HG03378 (cell line): ENCODE results near the gene ZG16B.

Source experiments
- ATAC-seq: cut with Tn5 transposase; IDR thresholded peaks from one replicate; pipeline ENCODE4 v1.9.1; 2021; ENCODE audit warnings: mild to moderate bottlenecking, moderate library complexity; ENCODE audit not compliant: unreplicated experiment

The ZG16B gene

DNA sequence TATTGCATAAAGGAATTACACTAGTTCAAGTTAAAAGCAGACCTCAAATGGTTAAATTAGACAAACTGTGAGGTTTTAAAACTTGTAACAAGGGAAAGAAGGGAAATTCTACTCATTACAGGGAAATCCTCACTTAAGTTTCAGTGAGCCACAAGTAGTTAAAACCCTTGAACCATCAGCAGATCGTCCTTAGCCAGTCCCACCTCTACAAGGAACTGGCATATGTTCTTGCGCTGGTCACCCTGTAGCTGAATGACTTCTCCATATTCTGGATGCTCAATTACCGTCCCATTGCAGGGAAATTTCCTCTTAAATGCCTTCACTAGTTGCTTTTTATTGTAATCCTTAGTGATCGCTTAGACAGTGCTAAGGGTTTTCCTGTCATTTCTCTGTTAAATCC, 7.6 kb upstream of the ZG16B start:
- ATAC-seq, result no peak

DNA sequence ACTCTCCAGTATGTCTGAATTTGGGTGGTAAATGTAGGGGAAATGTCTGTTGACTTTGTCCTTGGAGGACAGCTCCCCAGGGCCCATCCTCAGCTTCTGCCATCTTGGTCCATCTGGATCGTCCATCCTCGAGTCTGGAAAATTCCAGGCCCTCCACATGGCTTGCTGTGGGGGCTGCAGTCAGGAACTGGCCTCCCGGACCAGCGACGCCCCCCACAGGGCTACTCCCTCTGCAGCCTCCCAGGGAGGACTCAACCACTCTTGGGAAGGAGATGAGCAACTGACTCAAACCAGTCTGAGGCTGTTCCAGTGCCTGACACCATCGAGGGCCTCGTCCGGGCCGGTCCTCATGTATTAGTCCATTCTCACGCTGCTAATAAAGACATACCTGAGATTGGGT, 5.5 kb upstream of the ZG16B start:
- ATAC-seq, result no peak

DNA sequence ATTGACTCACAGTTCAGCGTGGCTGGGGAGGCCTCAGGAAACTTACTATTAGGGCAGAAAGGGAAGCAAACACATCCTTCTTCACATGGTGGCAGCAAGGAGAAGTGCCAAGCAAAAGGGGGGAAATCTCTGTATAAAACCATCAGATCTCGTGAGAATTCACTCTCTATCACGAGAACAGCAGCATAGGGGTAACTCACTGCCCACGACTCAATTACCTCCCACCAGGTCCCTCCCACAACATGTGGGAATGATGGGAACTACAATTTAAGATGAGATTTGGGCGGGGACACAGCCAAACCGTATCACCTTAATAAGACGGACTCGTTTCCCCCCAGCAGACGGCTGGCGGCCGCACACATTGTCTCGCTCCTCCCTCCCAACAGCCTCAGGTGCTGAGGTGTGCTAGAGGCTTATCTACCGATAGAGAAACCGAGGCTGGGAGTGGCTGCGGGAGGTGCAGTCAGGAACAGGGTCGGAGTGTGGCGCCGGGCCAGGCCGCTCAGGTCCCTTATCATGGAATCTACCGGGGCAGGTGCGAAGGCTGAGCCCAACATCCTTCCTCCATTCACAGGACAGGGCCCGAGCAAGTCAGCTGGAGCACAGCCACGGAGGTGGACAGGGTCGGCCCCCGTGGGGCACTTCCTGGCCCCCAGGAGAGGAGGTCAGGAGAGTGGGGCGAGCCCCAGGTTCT, 4.9 kb upstream of the ZG16B start:
- ATAC-seq, result no peak

DNA sequence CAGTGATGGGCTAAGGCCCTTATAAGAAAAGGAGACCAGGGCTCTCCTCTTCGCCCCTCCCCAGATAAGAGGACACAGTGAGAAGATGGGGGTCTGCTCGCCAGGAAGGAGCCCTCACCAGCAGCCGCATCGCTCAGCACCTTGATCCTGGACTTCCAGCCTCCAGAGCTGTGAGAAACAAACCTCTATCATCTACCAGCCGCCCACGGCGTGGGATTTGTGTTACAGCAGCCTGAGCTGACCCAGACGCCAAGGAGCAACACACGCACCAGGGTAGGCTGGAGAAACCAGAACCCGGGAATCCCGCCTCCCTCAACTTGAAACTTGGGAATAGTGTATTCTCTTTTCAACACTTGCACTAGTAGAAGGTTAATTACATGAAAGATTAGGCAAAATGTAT, 4.2 kb upstream of the ZG16B start:
- no peak for ATAC-seq

DNA sequence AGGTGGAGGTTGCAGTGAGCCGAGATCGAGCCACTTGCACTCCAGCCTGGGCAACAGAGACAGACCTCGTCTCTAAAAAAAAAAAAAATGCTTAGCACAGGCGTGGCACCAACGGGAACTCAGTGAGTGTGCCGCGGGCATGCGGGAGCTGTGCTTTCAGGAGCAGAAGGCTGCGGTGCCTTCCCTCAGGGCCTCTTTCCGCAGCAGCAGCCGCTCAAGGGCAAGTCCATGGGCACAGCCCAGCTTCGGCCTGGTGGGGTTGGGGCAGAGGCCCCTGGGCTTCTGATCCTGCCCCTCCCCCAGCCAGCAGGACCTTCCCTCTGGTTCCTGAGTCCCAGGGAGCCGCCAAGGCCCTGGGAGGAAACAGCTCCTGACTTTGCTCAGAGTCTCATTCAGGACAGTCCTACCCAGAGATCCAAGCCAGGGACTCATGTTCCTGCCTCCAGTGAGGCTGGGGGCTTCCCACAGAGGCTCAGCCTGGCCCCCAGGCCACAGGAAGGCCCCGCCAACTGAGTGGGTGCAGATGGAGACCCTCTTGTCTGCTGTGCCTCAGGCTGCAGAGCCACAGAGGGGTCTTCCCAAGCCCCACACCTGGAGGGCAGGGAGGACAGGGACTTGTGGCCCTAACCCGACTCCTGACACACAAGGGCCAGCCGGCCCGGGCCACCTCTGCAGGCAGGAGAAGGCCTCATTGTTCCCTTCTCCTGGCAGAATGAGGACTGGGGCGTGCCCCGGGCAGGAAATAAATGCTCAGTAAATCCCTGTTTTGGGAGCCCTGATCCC, 3.3 kb upstream of the ZG16B start:
- no peak for ATAC-seq

DNA sequence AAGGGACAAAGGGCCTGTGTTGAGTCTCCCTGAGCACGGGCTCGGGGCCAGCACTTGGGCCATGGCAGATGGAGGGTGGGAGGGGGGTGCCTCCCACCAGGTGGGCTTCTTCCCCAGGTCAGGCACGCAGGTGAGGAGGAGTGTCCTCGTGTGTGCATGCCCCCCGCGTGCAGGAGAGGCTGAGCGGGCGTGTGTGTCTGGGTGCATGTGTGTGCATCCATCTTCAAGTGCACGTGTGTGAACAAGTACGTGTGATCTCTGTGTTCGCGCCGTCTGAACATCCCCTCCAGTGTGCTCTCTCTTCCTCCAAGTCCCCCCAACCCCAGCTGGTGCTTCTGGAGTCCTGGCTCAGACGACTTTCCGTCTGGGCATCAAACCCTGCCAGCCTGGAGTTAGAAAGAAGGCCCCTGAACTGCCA, 2.7 kb upstream of the ZG16B start:
- no peak for ATAC-seq

DNA sequence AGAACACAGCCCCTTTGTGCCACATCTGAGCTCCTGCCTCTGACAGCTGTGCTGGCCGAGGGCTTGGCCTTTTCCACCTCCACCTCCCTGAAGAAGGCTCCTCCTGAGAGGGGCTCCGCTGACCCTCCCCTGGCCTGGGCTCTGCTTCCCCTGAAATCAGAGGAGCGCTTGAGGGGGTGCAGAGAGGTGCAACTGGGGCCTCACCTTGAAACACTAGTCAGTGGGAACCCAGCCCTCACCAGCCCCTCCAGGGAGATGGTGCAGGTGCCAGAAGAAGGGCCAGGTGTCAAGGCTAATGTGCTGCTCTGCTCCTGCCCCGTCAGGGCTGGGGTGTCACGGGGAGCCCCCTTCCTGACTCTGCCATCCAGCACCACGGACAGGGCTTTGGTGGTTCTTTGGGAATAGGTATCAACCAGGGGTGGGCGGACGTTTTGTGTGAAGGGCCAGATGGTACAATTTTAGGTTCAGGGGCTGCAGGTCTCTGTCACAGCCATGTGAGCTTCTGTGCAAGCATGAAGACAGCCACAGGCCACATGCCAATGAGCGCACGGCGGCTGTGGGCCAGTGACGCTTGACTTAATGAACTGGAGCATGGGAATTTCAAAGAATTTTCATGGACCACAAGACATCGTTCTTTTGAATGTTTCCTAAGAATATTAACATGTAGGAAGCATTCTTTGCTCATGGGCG, 2.1 kb upstream of the ZG16B start:
- ATAC-seq, result no peak

DNA sequence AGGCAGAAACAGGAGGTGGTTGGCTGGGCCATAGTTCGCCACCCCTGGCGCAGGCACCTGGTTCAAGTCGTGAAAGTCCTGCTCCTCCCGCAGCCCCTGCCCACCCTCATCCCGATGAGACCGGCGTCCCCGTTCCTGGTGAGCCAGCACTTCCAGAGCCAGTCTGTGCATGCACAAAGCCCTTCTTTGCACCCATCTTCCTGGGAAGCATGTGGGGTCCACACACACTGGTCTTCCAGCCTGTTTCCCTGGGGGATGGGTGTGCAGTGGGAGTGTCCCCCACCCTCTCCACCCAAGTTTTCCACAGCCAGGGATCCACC, 1.6 kb upstream of the ZG16B start:
- no peak for ATAC-seq

DNA sequence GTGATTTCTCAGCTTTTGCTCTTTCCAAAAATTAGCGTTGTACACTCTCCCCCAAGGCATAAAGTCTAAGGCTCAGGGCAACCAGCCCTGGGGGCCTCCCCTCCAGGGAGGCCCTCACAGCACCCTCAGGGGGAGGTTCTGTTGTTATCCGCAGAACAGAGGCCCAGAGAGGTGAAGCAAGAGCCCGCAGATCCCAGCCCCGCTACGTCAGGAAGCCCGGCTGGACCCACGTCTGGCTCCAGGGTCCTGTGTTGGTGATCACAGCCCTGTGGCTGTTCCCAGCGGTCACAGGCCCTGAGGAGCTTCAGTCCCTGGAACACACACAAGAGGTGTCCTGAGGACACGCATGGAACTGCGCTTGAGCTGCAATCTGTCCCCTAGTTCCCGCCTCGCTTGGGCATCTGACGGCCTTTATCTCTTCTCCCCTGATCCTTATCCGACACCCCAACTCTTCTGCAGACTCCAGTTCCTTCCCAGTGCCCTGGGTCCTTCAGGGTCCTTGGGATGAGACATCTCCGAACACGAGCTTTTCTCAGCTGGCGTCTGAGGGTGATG, 1.1 kb upstream of the ZG16B start:
- ATAC-seq, result no peak

DNA sequence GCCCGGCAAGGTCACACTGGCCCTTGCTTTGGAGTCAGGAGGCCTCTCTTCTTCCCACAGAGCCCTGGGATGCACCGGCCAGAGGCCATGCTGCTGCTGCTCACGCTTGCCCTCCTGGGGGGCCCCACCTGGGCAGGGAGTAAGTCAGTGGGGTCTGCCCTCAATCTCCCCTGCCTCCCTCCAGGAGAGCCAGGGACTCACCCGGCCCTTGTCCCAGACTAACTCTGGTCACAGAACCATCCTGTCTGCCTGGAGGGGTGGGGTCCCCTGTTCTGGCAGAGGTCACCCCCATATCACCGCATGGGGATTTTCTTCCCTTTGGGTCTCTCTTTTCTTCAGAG, 222 bp downstream of the ZG16B start:
- ATAC-seq, result no peak

DNA sequence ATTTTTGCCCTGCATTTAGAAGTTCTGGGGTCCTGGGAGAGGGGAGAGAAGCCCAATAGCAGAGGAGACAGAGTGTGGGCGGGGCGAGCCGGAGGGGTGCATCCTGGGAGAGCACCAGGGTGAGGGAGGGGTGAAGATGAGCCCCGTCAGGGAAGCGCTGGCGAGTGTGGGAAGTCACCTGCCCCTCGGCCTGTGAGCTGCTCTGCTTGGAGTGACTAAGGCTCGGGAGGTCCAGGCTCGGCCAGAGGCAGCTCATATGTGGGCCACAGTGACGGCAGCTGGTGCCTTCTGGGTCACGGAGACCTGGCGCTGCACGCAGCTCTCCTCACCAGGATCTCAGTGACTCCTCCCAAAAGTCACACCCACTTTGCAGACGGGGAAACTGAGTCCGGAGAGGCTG, 1.1 kb downstream of the ZG16B start:
- ATAC-seq, result no peak

DNA sequence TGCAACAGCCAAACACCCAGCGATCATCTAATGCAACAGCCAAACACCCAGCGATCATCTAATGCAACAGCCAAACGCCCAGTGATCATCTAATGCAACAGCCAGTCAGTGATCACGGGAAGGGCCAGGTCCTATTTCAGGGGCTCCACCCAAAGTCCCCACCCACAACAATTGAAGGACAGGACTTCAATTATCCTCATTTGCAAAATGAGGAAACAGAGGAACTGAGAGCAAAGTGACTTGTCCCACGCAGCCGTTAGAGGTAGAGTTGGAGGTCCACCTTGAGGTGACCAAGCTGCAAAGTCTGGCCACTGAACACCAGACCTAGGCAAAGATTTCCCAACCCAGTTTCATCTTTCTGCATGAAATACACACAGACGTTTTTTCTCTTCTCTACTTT, 3.7 kb downstream of the ZG16B start:
- ATAC-seq, result no peak

DNA sequence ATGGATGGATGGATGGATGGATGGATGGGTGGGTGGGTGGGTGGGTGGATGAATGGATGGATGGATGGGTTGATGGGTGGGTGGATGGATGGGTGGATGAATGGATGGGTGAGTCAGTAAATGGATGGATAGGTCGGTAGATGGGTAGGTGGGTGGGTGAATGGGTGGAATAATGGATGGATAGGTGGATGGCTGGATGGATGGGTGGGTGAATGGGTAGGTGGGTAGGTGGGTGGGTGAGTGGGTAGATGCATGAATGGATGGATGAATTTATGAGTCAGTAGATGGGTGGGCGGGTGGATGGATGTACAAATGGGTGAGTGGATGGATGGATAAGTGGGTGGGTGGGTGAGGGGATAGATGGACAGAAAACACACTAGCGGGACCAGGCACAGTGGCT, 4.9 kb downstream of the ZG16B start:
- no peak for ATAC-seq

DNA sequence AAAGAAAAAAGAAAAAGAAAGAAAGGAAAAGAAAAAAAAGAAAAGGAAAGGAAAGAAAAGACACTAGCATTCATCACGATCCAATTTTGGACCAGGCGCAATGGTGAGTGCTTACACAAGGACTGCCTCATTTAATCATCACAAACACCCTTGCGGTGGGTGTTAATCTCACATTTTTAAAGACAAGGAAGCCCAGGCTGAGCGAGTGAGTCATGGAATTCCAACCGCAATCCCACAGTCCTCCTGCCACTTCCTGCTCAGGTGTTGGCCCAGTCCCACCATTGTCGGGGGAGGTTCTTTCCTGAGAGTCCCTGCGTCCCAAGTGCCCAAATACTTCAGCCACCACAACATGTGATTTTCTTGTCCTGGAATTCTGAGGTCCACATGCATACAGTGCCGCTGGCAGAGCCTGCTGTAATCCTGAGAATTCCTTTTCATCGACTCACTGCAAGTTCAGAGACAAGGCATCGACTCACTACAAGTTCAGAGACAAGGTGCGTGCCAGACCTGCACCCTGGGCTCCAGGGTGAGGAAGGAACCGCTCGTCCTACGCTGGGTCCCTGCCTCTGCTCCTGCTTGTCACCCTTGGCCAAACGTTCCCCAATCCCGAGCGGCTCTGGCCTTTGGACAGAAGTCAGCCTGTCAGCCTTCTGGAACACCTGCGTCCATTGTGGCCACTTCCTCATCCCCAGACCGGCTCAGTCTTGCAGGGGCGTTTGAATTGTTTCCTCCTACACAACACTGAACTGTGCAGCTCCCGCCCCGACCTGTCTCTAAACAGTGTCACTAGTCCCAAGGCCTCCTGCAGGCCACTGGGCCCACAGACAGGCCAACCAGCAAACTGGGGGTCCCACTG, 5.8 kb downstream of the ZG16B start:
- ATAC-seq, result no peak

DNA sequence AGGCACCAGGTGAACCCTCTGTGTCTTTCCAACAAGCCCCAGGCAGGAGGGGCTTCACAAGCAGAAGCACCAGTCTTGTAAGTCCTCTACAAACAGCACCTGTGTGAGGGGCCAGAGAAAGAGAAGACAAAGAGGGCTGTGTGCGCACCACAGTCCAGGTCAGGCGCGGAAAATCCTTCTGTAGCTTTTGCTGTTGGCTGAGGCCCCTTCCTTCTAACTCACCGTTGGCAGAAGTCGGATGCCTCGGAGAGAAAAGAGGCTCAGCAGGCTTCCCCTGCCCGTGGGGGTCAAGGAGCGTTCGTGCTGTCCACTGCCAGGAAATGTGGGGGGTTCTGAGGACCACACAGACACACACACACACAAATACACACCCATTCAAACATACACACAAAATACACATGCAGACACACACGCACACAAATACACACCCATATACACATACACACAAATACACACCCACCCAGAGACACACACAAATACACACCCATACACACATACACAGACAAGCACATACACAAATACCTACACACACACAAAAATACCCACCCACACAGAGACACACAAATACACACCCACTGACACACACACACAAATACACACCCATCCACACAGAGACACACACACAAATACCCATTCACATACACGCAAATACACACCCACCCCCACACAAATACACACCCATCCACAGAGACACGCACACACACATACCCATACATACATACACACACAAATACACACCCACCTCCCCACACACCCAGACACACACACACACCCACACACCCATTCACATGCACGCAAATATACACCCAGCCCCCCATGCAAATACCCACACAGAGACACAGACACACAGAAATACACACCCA, 6.8 kb downstream of the ZG16B start:
- ATAC-seq, result no peak

DNA sequence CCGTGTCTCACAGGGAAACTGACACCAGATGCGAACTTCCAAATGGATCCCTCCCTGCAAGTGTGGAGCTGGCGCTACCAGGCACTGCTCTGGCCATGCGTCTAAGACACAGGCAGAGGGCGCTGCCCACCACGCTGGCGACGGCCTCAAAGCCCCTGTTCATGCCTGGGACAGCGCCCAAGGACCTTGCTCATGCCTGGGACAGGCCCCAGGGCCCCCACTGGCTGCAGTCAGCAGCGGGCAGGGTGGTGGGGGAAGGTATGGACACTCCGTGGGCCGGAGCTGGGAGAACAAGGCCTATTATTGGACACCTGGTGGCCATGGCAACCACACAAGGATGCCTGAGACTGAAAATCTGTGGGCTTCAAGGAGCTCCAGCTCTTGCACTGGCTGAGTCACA, 8.8 kb downstream of the ZG16B start:
- no peak for ATAC-seq

DNA sequence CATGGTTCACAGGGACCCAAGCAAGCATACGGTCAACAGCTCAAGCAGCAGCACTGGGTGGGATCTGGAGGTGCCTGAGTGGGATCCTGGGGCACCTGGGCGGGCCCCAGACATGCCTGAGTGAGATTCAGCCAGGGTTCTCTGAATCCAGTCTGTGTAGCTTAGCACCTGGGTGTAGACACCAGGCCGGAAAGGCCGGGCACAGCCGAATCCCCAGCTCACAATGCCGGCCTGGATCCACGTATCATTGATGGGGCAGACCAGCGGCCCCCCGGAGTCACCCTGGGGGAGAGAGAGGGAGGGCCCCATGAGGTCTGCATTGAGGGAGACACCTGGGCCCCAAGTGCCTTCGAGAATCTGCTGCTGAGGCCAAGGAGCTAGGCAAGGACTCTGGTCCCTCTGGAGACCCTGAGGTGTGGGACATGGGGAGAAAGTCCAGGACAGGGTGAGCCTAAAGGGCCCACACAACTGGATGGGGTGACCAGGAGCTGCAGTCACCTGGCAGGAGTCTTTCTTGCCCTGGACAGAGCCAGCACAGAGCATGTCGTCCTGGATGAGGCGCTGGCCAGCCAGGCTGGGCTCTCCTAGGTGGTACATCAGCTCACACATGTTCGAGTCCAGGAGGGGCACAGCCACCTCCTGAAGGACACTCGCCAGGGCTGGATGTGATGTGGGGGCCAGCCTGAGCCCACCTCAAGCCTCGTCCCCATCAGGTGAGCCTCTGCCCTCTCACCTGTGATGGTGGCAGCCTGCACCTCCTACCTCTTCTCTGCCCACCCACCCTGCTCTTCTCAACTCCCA, 9.7 kb downstream of the ZG16B start:
- ATAC-seq, result no peak

DNA sequence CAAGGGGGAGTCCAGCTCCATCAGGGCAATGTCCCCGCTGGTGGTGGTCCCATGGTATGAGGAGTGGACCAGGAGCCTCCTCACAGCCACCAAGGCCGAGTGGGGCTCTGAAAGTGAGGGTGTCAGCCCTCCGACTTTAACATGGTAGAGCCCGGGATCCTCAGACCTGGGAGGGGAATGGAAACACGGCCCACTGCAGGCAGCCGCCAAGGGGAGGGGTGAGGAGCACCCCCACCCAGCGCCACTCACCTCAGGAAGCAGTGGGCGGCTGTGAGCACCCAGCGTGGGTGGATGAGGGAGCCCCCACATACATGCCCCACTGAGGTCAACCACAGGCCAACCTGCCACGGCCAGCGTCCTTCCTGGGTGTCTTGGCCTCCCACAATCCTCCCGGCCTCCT, 10.8 kb downstream of the ZG16B start:
- no peak for ATAC-seq

DNA sequence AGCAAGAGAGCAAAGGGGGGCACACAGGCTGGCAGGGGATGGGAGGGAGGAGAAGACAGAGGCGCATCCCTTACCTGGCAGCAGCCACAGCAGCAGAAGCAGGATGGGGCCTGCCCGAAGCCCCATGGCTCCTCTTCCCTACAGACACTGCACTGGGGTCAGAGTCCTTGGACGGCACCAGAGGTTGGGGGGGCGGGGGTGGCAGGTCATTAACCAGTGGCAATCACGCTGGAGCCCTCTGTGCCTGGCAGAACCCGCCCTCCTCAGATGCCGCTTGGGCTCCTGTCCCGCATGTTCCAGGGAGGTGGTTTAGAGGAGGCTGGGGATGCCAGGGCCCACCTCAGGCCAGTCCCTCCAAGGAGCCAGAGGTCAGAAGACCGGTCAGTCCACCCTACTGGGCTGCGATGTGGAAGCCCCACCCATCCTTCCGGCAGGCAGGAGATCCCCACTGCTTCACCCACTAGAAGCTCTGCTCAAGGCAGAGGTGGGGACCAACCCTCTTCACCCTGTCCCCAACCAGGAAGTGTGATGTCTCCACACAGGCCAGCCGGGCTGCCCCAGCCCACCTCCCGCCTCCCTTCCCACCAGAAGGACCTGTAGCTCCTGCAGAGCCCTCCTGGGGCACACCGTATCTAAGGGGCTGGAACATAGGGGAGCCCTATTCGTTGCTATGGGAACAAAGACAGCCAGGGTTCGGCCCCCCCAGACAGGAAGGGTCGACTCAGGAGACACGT, 11.7 kb downstream of the ZG16B start:
- ATAC-seq, result no peak
